Activated CD8-positive, alpha-beta T cell treated with anti-CD3 and anti-CD28 coated beads for 36 hours (primary cell): ENCODE measurements around the gene SPECC1. TPM values are rescaled to one million over a fixed set of nuclear protein-coding genes. Genes with fewer than 3 reads are reported as not detected.

Source experiments
- ATAC-seq: fragments of 200-7000 bp; cut with Tn5 transposase; one replicate; pipeline ENCODE4 v1.10.0; 2021; ENCODE audit warnings: mild to moderate bottlenecking, moderate library complexity
- CTCF ChIA-PET: fragments of 350-600 bp; sonication (Branson Sonifier 250); formaldehyde crosslinking; loops from one replicate; lab custom pipeline; 2021; ENCODE audit warnings: antibody characterized with exemption; lab: Charles Lee
- POLR2A ChIA-PET: fragments of 350-600 bp; sonication (Branson Sonifier 250); formaldehyde crosslinking; loops from one replicate; lab custom pipeline; 2021; ENCODE audit warnings: antibody characterized with exemption; lab: Charles Lee
- DNase-seq: peaks from one replicate; pipeline ENCODE4 v3.0.0-alpha.2; 2020
- H3K27ac Mint-ChIP-seq: one replicate; pipeline ENCODE4 v1.8.0; 2021; ENCODE audit warnings: mild to moderate bottlenecking, mixed read lengths
- H3K27me3 Mint-ChIP-seq: one replicate; pipeline ENCODE4 v1.8.0; 2021; ENCODE audit warnings: mixed read lengths
- H3K36me3 Mint-ChIP-seq: one replicate; pipeline ENCODE4 v1.8.0; 2021; ENCODE audit warnings: low read depth, mixed read lengths
- H3K4me1 Mint-ChIP-seq: one replicate; pipeline ENCODE4 v1.8.0; 2021; ENCODE audit warnings: low read depth, mixed read lengths
- H3K4me3 Mint-ChIP-seq: one replicate; pipeline ENCODE4 v1.8.0; 2021; ENCODE audit warnings: mild to moderate bottlenecking, moderate library complexity, mixed read lengths
- H3K9me3 Mint-ChIP-seq: one replicate; pipeline ENCODE4 v1.8.0; 2021; ENCODE audit warnings: mixed read lengths
- intact Hi-C: fragments of 100-400 bp; cut with micrococcal nuclease; formaldehyde crosslinking; loops from one replicate; pipeline ENCODE4 v1.10.0; 2022
- total RNA-seq, 2 experiments: library from RNA; stranded (reverse); gene quantifications; one replicate each; pipeline ENCODE4 v1.2.3, GENCODE V29; 2021
- TF ChIP-seq, protein P1 (sequence below): fragments of 200-600 bp; IDR thresholded peaks from one replicate; pipeline ENCODE4 v1.8.0; 2022; ENCODE audit warnings: antibody characterized with exemption, mild to moderate bottlenecking

The SPECC1 gene
- total RNA-seq, 2 experiments from 2014 or later = 9.9 to 10.3 TPM

DNA sequence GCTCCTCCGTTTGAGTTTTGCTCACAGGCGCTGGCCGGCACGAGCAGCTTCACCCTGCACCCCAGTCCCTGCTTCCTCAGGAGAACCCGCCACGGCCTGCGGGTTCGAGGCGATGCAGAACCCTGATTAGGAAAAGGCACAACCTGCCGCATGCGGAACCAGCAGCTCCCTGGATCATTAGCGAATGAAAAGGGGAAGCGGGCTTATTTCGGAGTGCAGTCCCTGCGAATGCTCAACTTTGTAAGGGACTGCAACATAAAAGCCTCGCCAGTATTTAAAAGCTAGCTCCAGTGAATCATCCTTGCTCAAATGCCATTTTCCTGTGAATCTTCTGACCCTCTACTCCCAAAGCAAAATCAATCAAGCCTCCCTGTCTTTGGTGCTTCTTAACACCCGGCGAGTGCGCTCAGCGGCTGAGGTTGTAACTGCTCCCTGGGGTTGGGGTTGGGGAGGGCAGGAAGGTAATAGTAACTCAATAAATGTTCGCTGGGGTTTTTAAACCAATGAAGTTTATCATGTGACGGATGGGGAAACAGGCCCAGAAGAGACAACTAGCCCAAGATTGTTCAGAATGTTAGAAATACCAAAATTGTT is 30.9 kb upstream of the SPECC1 start:
- H3K27me3 Mint-ChIP-seq = no peaks in the 10 kb centered on the region
- POLR2A ChIA-PET = interaction anchor here (0.9 to 1.7 kb wide), 7 partner anchors 23 to 181 kb away, joined by 3 to 7 read pairs (median 3); partner anchors contain the start of genes SPECC1 and ULK2
- intact Hi-C loops = no loop called here
- H3K9me3 Mint-ChIP-seq = peaks cover 4% of the 10 kb centered on the region
- peak overlapping the region; percentile 91 for H3K4me3 Mint-ChIP-seq
- H3K27ac Mint-ChIP-seq = peak overlapping the region; percentile 98
- DNase-seq (peak; percentile 65), ATAC-seq (peak; percentile 17)
- CTCF ChIA-PET = interaction anchor here (1.0 to 1.8 kb wide), 3 partner anchors 15 to 254 kb away, joined by 4 to 12 read pairs (median 4); no protein-coding TSS in a partner anchor
- H3K36me3 Mint-ChIP-seq = peaks cover 32% of the 10 kb centered on the region
- peaks cover 41% of the 10 kb centered on the region for H3K4me1 Mint-ChIP-seq
- TF ChIP-seq, protein P1, sequence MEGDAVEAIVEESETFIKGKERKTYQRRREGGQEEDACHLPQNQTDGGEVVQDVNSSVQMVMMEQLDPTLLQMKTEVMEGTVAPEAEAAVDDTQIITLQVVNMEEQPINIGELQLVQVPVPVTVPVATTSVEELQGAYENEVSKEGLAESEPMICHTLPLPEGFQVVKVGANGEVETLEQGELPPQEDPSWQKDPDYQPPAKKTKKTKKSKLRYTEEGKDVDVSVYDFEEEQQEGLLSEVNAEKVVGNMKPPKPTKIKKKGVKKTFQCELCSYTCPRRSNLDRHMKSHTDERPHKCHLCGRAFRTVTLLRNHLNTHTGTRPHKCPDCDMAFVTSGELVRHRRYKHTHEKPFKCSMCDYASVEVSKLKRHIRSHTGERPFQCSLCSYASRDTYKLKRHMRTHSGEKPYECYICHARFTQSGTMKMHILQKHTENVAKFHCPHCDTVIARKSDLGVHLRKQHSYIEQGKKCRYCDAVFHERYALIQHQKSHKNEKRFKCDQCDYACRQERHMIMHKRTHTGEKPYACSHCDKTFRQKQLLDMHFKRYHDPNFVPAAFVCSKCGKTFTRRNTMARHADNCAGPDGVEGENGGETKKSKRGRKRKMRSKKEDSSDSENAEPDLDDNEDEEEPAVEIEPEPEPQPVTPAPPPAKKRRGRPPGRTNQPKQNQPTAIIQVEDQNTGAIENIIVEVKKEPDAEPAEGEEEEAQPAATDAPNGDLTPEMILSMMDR = no peak

DNA sequence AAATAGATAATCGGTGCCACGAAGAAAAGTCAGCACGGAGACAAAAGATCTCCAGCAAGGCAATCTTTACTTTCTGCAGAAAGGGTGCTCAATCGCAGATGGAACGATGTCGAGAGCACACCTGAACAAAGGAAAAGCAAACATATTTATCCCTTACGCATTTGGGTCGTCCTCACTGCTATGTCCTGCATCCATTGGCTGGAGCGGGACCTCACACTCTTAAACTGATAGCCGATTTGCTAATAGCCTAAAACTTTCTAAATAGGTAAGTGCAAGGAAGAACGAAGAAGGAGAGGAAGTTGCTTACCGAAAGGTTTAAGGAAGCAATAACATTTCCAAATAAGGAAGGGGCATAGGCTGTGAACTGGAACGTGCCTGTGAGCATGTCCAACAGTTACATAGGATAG is 30.4 kb upstream of the SPECC1 start:
- ChIA-PET POLR2A (interaction anchor here (1.0 to 1.7 kb wide), 5 partner anchors 22 to 177 kb away, joined by 3 to 7 read pairs (median 4); partner anchors contain the start of genes SPECC1 and ULK2), CTCF (interaction anchor here (1.3 to 1.8 kb wide), 2 partner anchors 14 to 18 kb away, joined by 4 to 12 read pairs; no protein-coding TSS in a partner anchor)
- H3K4me3 Mint-ChIP-seq = peak overlapping the region; percentile 91
- H3K9me3 Mint-ChIP-seq = peaks cover 4% of the 10 kb centered on the region
- ATAC-seq = no peak
- TF ChIP-seq, protein P1 = no peak
- H3K27me3 Mint-ChIP-seq = no peaks in the 10 kb centered on the region
- peak; percentile 9 for DNase-seq
- H3K36me3 Mint-ChIP-seq = peaks cover 28% of the 10 kb centered on the region
- peak overlapping the region; percentile 98 for H3K27ac Mint-ChIP-seq
- H3K4me1 Mint-ChIP-seq = peaks cover 36% of the 10 kb centered on the region
- intact Hi-C loops = no loop called here

DNA sequence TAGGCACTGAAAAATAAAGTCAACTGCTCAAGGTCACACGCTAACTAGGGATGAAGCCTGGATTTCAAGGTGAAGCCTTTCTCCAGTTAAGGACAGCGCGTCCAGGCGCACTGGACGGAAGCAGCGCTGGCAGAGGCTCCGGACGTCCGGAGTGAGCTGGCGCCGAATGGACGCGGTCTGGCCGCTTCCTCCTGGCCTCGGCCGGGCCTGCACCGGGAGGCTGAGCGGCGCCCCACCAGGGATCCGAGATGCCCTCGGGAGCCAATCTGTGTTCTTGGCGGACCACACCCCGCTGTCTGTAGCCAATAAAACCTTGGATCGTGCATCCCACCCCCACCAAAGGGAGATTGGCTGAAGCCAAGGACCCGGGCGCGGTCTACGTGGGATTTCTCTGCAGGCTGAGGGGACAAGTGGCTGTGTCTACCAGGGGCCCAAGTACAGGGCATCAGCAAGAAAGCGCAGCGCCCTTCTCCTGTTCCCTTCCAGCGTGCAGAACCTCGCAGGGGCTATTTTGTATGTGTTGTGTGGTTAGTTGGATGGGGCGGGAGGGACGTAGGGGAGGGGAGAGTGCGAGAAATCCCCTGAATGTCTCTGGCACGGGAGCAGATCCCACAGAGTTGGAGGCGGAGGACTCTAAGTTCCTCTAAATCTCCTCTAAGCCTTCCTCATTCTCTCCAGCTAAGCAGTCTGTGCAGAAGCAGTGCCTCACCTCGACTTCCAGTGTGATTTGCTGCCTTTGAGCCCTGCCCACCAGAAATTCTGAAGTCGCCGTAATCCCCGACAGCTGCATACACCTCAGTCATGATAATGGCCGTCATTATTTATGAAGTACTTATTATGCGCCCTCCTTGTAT is 29.0 kb upstream of the SPECC1 start:
- Mint-ChIP-seq H3K27ac (no peak overlapping the region), H3K4me1 (peaks cover 28% of the 10 kb centered on the region), H3K9me3 (peaks cover 4% of the 10 kb centered on the region), H3K27me3 (no peaks in the 10 kb centered on the region), H3K36me3 (peaks cover 23% of the 10 kb centered on the region), H3K4me3 (no peak overlapping the region)
- no peak for DNase-seq
- no peak for ATAC-seq
- ChIA-PET POLR2A (no interaction called here), CTCF (interaction anchor here (2.2 kb wide), 1 partner anchor 13 kb away, joined by 7 read pairs; no protein-coding TSS in a partner anchor)
- TF ChIP-seq, protein P1 = no peak
- intact Hi-C loops = loop anchor here (10.0 kb wide), 1 partner anchor 65 kb away; no protein-coding TSS in a partner anchor

DNA sequence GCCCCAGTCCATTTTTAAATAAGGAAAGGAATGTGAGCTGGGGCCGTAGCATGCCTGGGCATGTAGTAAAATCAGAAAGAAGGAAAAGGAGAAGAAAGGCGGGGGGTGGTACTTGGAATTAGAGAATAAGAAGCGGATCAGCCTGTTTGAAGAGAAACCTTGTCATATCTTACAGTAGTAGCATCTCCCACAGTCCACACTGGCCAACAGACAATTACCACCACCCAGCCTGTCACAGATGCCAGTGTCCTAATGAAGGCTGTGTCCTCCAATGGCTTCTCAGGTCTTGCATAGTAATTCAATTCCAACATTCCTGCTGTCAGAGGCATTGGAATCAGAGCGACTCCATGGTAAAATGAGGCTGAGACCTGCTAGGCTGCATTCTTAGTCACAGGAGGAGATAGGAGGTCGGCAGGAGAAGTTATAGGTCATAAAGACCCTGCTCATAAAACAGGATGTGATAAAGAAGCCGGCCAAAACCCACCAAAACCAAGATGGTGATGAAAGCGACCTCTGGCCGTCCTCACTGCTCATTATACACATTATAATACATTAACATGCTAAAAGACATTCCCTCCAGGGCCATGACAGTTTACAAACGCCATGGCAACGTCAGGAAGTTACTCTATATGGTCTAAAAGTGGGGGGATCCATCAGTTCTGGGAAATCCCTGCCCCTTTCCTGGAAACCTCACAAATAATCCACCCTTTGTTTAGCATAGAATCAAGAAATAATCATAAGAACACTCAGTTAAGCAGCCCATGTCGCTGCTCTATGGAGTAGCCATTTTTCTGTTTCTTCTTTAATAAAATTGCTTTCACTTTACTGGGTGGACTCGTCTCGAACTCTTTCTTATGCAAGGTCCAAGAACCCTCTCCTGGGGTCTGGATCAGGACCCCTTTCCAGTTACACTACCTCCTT is 22.0 kb upstream of the SPECC1 start:
- CTCF ChIA-PET = no interaction called here
- no peak overlapping the region for H3K27ac Mint-ChIP-seq
- no peaks in the 10 kb centered on the region for H3K9me3 Mint-ChIP-seq

More for the DNA sequence above, 22.0 kb upstream of the SPECC1 start:
- TF ChIP-seq, protein P1 = no peak
- H3K36me3 Mint-ChIP-seq = no peaks in the 10 kb centered on the region
- H3K4me1 Mint-ChIP-seq = peaks cover 2% of the 10 kb centered on the region
- no peak overlapping the region for H3K4me3 Mint-ChIP-seq
- intact Hi-C loops = loop anchor here (10.0 kb wide), 1 partner anchor 58 kb away; no protein-coding TSS in a partner anchor
- H3K27me3 Mint-ChIP-seq = no peaks in the 10 kb centered on the region
- POLR2A ChIA-PET = no interaction called here
- no peak for ATAC-seq
- no peak for DNase-seq
